Activated naive CD8-positive, alpha-beta T cell treated with anti-CD3 and anti-CD28 coated beads, Interleukin-2, amount 50 U/mL, for 16 hours (primary cell): ENCODE data around the gene PRSS56.
"Not testable (repeated sequence)": the region's sequence is repeated elsewhere in the genome, so short reads cannot be mapped to it uniquely, and the experiment has no call there.

ENCODE experiments used
- DNase-seq: peaks from one replicate; pipeline ENCODE4 v3.0.0-alpha.2; 2020; ENCODE audit warnings: low read depth, low spot score

The PRSS56 gene

DNA sequence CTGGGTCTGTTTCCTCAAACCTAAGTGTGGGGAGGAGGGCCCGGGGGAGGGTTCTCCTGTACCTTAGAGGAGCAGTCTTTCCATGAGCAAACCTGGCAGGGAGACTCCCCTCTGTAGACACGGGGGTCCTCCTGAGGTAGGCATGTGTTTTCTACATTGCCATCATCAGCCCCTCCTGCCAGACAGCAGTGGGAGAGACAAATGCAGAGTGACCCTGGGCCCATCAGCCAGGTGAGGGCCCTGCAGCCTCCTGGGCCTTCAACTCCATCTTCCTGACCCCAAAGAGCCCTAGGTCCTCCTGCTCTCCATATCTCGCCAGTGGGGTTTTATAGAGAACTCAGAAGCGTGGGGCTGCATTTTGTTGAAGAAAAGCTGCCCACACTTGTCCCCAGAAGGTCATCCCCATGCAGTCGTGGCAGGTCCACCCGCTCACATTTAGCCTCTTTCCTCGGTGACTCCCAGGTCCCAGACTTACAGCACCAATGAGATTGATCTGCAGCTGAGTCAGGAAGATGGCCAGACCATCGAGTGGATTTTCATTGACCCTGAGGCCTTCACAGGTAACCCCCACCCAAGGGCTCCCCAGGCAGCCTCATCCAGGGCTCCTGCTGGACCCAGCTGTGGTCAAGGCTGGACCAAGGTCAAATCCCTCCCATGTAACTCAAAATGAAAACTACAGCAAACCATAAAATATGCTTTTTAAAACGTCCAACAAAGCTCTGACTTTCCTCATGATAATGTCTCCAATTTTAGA, 21.9 kb downstream of the PRSS56 start:
- no peak for DNase-seq

- DNase-seq, result no peak
These were observed 22.7 kb downstream of the PRSS56 start for GRCh38 chr2:232542715-232543467.

GRCh38 chr2:232543491-232543890, 23.3 kb downstream of the PRSS56 start:
- DNase-seq, result no peak

DNA sequence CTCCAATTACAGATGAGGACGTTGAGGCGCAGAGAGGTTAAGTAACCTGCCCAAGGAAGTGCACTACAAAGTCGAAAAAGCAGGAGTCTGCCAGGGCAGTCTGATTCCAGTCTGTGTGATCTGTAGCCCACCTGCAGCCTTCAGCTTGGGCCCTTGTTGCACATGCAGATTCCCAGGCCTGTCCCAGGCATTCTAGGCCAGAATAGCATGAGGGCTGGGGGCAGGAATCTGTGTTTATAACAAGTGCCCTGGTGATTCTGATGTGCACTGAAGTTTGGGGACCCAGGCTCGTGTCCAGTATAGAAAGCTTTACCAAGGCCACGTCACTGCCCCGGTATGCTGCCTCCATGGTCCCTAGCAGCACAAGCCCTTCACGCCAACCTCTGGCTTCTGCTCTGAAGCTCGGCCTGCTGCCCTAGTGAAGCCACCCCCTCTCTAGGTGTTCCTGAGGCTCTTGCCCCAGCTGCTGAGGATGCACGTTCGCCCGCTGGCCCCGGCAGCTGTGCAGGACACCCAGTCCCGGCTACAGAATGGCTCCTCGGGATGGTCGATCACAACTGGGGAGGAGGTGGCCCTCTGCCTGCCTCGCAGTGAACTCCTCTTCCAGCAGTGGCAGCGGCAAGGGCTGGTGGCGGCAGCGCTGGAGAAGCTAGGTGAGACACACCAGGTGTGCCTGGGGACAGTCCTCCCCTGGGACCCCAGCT, 23.9 kb downstream of the PRSS56 start:
- no peak for DNase-seq

- no peak for DNase-seq
These were observed 24.5 kb downstream of the PRSS56 start for GRCh38 chr2:232544674-232545073.

GRCh38 chr2:232545511-232546375, 25.6 kb downstream of the PRSS56 start:
- DNase-seq, result no peak

GRCh38 chr2:232547991-232548390, 27.8 kb downstream of the PRSS56 start:
- DNase-seq, result no peak

- no peak for DNase-seq
These were observed 29.6 kb downstream of the PRSS56 start for GRCh38 chr2:232549655-232550353.

DNA sequence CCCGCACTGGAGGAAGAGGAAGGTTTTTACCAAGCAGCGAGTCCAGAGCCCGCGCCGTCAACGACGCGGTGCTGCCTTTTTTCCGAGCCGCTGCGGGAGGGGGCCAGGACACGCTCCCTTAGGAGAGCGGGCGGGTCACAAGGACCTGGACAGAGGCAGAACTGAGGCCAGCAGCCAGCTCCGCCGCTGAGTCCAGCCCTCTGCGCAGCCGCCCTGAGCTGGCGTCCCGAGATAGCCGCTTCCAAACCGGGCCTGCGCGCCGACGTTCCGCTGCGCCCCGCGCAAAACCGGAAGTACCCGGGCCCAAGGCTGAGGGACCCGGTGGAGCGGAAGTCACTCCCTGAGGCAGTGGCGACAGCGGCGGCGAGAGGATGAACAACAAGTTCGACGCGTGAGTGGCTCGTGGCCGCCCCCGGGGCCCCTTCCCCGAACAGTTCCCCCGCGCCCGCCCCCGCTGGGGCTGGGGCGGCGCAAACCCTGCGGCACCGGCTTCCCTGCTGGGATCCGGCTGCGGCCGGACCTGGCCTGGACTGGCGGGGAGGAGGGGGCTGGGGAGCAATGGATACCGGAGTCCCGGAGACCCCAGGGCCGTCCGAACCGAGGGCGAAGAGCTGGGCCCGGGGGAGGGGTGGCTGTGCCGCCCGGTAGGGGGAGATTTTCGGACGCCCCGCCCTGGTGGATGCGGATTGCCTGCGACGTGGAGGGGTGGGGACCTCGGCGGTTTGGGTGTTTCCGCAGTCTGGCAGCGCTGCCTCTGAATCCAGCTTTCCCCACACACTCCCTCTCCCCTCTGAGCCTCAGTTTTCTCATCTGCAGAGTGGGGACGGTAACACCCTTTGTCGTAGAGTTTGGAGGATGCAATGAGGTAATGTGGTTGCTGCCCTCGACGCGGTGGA, 30.4 kb downstream of the PRSS56 start, which contains the start of the genes EIF4E2 and TIGD1:
TSS of gene EIF4E2 (plus strand) at position 336 of the 896 bp plus-strand sequence. CDS start at position 372, 36 bp downstream.
TSS of gene TIGD1 (minus strand) at position 204 of the 896 bp plus-strand sequence. CDS start 675 bp downstream, outside the sequence.
- peak; percentile 87 for DNase-seq

DNA sequence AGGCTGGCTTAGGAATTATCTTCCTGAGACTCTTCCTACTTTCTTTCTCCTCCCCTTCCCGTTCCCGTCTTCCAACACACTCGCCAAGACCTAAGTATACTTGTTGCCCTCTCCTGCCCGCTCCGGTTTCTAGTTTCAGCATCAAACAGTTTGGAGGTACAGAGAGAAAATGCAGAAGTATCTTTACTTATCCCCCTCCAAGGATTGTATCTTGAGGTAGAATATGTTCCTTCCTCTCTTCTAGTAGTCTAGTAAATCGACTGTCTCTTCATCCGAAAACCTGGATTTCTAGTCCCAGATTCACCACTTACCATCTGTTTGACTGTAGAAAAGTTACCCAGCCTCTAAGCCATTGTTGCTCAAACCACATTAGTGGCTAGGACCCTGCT, 31.1 kb downstream of the PRSS56 start:
- DNase-seq, result no peak

DNA sequence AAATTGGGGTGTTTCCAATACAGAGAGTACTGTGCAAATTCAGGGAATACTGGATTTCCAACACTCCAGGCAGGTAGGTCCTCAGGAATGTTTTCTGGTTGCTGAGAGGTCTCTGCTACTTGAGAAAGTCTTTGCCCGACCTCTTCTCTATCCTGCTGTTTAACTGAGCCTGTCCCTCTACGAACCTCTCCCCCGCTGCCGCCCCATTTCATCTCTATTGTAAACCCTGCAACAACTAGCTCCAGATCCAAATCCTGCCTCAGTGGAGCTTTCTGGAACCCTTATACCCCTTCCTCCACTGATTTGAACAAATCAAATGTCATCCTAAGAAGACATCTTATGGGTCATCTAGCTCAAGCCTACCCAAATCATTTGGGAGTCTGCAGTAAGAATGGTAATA, 31.6 kb downstream of the PRSS56 start:
- DNase-seq, result no peak

DNA sequence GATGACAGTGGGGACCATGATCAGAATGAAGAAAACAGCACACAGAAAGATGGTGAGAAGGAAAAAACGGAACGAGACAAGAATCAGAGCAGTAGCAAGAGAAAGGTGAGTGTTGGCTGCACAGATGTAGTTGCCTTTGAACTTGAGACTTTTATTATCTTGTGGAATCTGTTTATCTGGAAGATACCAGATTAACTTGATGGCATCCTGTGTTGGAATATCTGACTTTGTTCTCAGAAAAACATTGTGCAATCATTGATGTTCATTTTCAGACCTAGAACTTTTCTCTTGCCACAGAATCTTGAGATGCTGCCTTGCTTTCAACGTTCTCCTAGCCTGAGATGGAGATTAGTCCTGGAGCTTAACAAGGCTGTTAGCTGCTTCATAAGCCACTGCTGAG, 36.2 kb downstream of the PRSS56 start:
- DNase-seq, result no peak

- no peak for DNase-seq
These were observed 42.4 kb downstream of the PRSS56 start for GRCh38 chr2:232562515-232563151.

DNA sequence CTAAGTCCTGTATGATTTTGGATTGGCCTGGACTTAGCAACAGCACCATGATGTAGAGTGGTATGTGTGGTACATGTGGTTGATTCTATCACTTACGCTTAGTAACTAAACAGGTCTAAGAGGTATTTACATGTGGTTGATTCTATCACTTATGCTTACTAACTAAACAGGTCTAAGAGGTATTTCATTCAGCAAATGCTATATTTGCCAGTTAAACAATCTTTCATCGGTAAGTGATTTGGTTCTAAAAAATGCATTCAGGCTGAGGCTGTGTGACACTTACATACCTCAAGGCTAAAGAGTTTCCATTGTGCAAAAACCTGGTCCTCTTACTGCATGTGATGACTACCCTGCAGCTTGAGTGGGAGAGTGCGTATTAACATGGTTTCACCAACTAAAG, 43.4 kb downstream of the PRSS56 start:
- no peak for DNase-seq

GRCh38 chr2:232567721-232568120, 47.5 kb downstream of the PRSS56 start:
- no peak for DNase-seq

GRCh38 chr2:232568161-232568560, 48.0 kb downstream of the PRSS56 start:
- DNase-seq, result no peak

- DNase-seq, result no peak
These were observed 49.4 kb downstream of the PRSS56 start for GRCh38 chr2:232569541-232569940.

- DNase-seq, result not testable (repeated sequence)
These were observed 50.3 kb downstream of the PRSS56 start for GRCh38 chr2:232570481-232570880.

DNA sequence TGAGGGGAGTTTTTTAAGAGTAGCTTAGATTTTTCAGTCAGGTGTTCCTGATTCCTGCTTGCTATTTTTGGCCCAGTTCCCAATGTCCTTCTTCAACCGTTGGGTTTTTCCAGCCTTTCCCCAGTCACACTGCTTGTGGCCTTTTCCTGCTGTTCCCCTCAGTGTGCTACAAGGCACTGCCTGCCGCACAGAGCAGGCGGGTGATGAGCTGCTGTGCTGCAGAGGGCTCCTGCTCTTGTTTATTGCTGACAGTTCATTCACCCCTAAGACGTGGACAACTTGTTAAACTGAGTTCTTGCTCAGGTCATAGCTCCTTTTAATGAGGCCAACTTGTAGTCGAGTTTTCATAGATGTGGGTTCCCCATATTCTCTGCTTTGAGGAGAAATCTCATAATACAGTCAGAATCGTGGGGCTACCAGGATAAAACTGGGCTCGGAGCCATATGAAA, 50.9 kb downstream of the PRSS56 start:
- no peak for DNase-seq
